Measurements from ENCODE around the gene KRT12. TPM values are rescaled to one million over a fixed set of nuclear protein-coding genes. Genes with fewer than 3 reads are reported as not detected.
"Not testable (repeated sequence)": the region's sequence is repeated elsewhere in the genome, so short reads cannot be mapped to it uniquely, and the experiment has no call there.

The KRT12 gene
- total RNA-seq, 1 donor = not detected

- no peaks in the 10 kb centered on the region for H3K4me1 ChIP-seq (ENCODE audit: insufficient read depth, low read length)
- H3K27me3 ChIP-seq (ENCODE audit: insufficient read depth, low read length) = peaks cover 7% of the 10 kb centered on the region
- no peaks in the 10 kb centered on the region for H3K9me3 ChIP-seq (ENCODE audit: low read depth, low read length)
- no peak overlapping the region for H3K4me3 ChIP-seq (ENCODE audit: low read length)
Measured at GRCh38 chr17:40864661-40865390, 2.2 kb downstream of the KRT12 start.

GRCh38 chr17:40862985-40863733 lies 3.9 kb downstream of the KRT12 start:
- Histone ChIP-seq H3K9me3 (ENCODE audit: low read depth, low read length) (no peaks in the 10 kb centered on the region), H3K27me3 (ENCODE audit: insufficient read depth, low read length) (peaks cover 5% of the 10 kb centered on the region), H3K4me3 (ENCODE audit: low read length) (no peak overlapping the region), H3K4me1 (ENCODE audit: insufficient read depth, low read length) (no peaks in the 10 kb centered on the region)

DNA sequence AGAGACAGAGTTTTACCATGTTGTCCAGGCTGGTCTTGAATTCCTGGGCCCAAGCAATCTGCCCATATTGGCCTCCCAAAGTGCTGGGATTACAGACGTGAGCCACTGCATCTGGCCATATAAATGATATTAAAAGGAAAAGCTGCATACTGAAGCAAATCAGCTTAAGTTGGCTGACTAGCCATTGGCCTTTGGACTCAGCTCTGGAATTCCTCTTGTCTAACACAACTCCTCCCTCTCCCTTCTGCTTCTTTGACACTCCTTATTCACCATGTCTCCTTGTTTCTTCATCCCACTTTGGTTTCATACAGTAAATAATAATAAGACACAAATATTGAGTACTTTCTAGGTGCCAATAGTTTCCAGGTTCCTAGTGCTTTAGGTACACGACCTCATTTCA lies 7.5 kb downstream of the KRT12 start:
- Histone ChIP-seq H3K27me3 (ENCODE audit: insufficient read depth, low read length) (peaks cover 6% of the 10 kb centered on the region), H3K4me3 (ENCODE audit: low read length) (no peak overlapping the region), H3K9me3 (ENCODE audit: low read depth, low read length) (no peaks in the 10 kb centered on the region), H3K4me1 (ENCODE audit: insufficient read depth, low read length) (no peaks in the 10 kb centered on the region)

- not testable (repeated sequence) for H3K4me1 ChIP-seq (ENCODE audit: insufficient read depth, low read length)
Measured at GRCh38 chr17:40858667-40859066, 8.4 kb downstream of the KRT12 start.

GRCh38 chr17:40857535-40857934 lies 9.5 kb downstream of the KRT12 start:
- Histone ChIP-seq H3K9me3 (ENCODE audit: low read depth, low read length) (no peaks in the 10 kb centered on the region), H3K4me3 (ENCODE audit: low read length) (no peak overlapping the region), H3K27me3 (ENCODE audit: insufficient read depth, low read length) (peaks cover 9% of the 10 kb centered on the region), H3K4me1 (ENCODE audit: insufficient read depth, low read length) (no peaks in the 10 kb centered on the region)

More at GRCh38 chr17:40858667-40859066, 8.4 kb downstream of the KRT12 start:
- H3K4me3 ChIP-seq (ENCODE audit: low read length); H3K27me3 ChIP-seq (ENCODE audit: insufficient read depth, low read length); H3K9me3 ChIP-seq (ENCODE audit: low read depth, low read length): not testable (repeated sequence)

DNA sequence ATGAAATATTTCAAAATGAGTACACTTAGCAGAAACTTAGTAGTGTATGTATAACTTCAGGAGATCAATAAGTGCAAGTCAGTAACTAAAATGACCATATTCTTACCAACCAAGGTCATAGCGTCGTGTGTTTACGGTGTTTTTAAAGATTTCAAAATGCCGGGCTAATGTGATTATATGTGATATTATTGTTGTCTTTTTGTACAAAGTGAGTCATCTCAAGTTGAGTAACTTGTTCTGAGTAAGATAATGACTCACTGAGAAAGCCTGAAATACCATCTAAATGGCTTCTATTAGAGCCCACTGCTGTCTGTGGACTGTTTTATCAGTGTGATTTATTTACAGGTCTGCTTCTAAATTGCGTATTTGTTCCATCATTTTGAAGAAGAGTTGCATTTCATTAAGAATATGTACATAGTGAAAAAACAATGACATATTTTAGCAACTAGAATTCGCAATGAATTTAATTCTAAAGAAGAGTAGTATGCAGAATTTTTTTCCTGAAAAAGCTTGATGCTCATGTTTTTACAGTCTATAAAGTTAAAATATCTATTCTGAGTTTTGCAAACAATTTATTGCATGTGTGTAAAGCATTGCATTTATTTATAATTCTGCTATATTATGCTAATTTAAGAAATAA lies 12.7 kb downstream of the KRT12 start:
- Histone ChIP-seq H3K4me1 (ENCODE audit: insufficient read depth, low read length) (no peaks in the 10 kb centered on the region), H3K27me3 (ENCODE audit: insufficient read depth, low read length) (peaks cover 12% of the 10 kb centered on the region), H3K4me3 (ENCODE audit: low read length) (no peak overlapping the region), H3K9me3 (ENCODE audit: low read depth, low read length) (no peaks in the 10 kb centered on the region)

GRCh38 chr17:40852364-40852763 lies 14.7 kb downstream of the KRT12 start:
- no peaks in the 10 kb centered on the region for H3K9me3 ChIP-seq (ENCODE audit: low read depth, low read length)
- H3K4me1 ChIP-seq (ENCODE audit: insufficient read depth, low read length) = no peaks in the 10 kb centered on the region
- no peak overlapping the region for H3K4me3 ChIP-seq (ENCODE audit: low read length)
- H3K27me3 ChIP-seq (ENCODE audit: insufficient read depth, low read length) = peaks cover 23% of the 10 kb centered on the region

DNA sequence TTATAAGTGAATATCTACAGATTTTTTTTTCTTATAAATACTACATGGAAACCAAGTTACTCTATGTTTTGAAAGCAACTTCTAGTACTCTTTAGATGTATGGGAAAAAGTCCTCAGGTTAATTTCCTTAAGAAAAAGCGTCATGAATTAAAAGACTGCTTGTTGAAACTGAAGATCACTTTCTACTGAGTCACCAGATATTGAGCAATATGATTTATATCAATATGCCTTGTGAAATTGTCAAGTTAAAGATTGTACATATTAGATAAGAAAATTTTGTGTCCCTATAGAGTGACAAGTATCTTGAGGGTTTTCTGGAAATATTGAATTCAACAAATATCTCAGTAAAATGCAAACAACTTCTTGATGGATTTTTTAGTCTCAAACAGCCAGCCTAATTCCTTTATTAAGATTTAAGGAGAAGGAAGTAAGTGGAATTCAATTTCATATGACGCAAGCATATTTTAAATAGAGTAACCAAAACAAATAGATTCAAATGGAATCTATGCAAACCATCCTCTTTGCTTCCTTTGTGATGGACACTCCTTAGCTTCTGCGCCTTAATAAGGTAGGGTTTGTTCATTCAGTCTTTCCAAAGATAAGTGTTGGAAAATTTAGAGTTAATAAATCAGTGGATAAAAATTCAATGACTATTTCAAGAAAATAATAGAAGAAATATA lies 16.6 kb downstream of the KRT12 start:
- Histone ChIP-seq H3K9me3 (ENCODE audit: low read depth, low read length) (no peaks in the 10 kb centered on the region), H3K27me3 (ENCODE audit: insufficient read depth, low read length) (peaks cover 26% of the 10 kb centered on the region), H3K4me1 (ENCODE audit: insufficient read depth, low read length) (no peaks in the 10 kb centered on the region), H3K4me3 (ENCODE audit: low read length) (no peak overlapping the region)

DNA sequence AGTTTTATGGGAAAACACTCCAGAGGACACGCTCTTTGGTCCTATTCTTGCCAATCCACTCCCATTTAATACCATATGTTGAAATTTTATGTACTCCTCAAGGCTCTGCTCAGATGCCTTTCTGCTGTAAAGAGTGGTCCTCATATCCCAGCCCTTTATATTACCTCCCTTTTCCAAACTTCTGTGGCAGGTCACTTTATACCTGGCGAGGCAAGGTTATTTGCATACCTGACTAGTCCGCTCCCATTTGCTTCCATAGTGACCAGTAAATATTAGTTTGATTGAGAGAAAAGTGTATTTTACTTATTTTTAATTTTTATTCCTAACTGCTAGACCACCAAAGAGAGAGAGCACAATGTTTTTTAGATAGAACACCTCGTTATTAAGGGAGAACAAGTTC lies 17.3 kb downstream of the KRT12 start:
- H3K4me1 ChIP-seq (ENCODE audit: insufficient read depth, low read length) = no peaks in the 10 kb centered on the region
- peaks cover 30% of the 10 kb centered on the region for H3K27me3 ChIP-seq (ENCODE audit: insufficient read depth, low read length)
- H3K4me3 ChIP-seq (ENCODE audit: low read length) = no peak overlapping the region
- H3K9me3 ChIP-seq (ENCODE audit: low read depth, low read length) = no peaks in the 10 kb centered on the region

DNA sequence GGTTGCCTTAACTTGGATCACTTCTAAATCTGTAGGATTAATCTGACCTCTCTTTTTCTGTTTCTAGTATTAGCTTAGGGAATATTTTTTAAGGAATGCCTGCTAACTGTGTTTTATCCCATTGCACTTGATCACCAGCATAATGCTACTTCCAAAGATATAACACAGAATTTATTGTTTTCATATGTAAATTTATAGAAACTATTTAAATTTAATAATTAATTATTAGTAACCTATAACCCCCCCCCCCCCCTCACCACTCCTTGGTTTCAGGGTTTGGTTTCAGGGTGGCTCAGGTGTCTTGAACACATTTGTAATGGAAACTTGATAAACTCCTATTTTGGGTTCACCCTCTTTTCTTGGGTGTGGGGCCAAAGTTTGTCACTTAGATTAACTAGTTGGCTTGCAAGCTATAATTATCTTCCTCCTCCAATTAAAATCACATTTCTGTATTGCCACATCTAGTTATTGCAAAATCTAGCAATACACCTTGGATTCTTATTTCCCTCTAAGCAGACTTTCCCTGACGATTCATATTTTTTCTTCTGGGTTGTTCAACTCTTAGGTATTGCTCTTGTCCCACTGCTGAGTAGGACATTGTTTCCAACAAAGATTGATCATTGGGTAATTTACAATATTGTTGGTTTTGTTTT lies 18.3 kb downstream of the KRT12 start:
- Histone ChIP-seq H3K9me3 (ENCODE audit: low read depth, low read length) (no peaks in the 10 kb centered on the region), H3K27me3 (ENCODE audit: insufficient read depth, low read length) (peaks cover 30% of the 10 kb centered on the region), H3K4me1 (ENCODE audit: insufficient read depth, low read length) (no peaks in the 10 kb centered on the region)

GRCh38 chr17:40846515-40847144 lies 20.4 kb downstream of the KRT12 start:
- Histone ChIP-seq H3K27me3 (ENCODE audit: insufficient read depth, low read length) (peaks cover 31% of the 10 kb centered on the region), H3K4me3 (ENCODE audit: low read length) (no peak overlapping the region), H3K4me1 (ENCODE audit: insufficient read depth, low read length) (no peaks in the 10 kb centered on the region), H3K9me3 (ENCODE audit: low read depth, low read length) (no peaks in the 10 kb centered on the region)

More for the DNA sequence above, 18.3 kb downstream of the KRT12 start:
- H3K4me3 ChIP-seq (ENCODE audit: low read length) = no peak overlapping the region

GRCh38 chr17:40844671-40845107 lies 22.3 kb downstream of the KRT12 start:
- no peaks in the 10 kb centered on the region for H3K4me1 ChIP-seq (ENCODE audit: insufficient read depth, low read length)
- H3K27me3 ChIP-seq (ENCODE audit: insufficient read depth, low read length) = peaks cover 29% of the 10 kb centered on the region
- no peak overlapping the region for H3K4me3 ChIP-seq (ENCODE audit: low read length)
- H3K9me3 ChIP-seq (ENCODE audit: low read depth, low read length) = no peaks in the 10 kb centered on the region

DNA sequence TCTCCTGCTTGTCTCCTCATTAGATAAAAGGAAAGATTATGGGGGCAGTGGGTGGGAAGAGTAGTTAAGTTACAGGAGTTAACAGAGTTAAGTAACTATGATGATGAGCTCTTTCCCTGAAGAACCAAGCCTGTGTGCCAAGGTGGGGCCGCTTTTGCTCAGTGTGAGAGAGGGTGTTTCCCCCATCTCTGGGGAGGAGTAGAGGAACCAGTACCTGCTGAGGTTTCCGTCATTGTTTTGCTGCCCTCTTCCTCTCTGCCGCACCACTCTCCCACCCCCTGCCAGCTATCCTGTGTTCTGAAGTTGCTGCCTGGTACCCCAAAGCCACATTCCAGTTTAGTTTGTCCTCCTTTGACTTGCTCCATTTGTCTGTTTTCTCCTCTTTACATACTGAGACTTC lies 23.8 kb downstream of the KRT12 start:
- no peak overlapping the region for H3K4me3 ChIP-seq (ENCODE audit: low read length)
- H3K27me3 ChIP-seq (ENCODE audit: insufficient read depth, low read length) = peaks cover 20% of the 10 kb centered on the region
- no peaks in the 10 kb centered on the region for H3K9me3 ChIP-seq (ENCODE audit: low read depth, low read length)
- no peaks in the 10 kb centered on the region for H3K4me1 ChIP-seq (ENCODE audit: insufficient read depth, low read length)

GRCh38 chr17:40841246-40841645 lies 25.8 kb downstream of the KRT12 start:
- no peak overlapping the region for H3K4me3 ChIP-seq (ENCODE audit: low read length)
- peaks cover 14% of the 10 kb centered on the region for H3K27me3 ChIP-seq (ENCODE audit: insufficient read depth, low read length)
- H3K9me3 ChIP-seq (ENCODE audit: low read depth, low read length) = no peaks in the 10 kb centered on the region
- no peaks in the 10 kb centered on the region for H3K4me1 ChIP-seq (ENCODE audit: insufficient read depth, low read length)

All from mononuclear cell (primary cell).